Left lobe of liver (tissue), 2 donors: ENCODE results near the gene BEND7. TPM values are rescaled to one million over a fixed set of nuclear protein-coding genes. Genes with fewer than 3 reads are reported as not detected.

Experiments
- ATAC-seq: fragments of 200-7000 bp; cut with Tn5 transposase; one replicate; pipeline ENCODE4 v1.9.1; 2020; ENCODE audit warnings: mild to moderate bottlenecking, moderate library complexity
- DNase-seq: peaks from one replicate; pipeline ENCODE4 v3.0.0-alpha.2; 2020; ENCODE audit warnings: low spot score
- total RNA-seq: library from RNA; stranded (reverse); gene quantifications from one replicate; pipeline ENCODE4 v1.2.1, GENCODE V29; 2021
- donor health status: DM: no; HTN: no; CAD: no; lungs with moderate emphysema.
- donor health status: DM: no; HTN: yes; CAD: no.

The BEND7 gene
- total RNA-seq, 1 donor from 2014 or later, result 14.9 TPM

- ATAC-seq, result no peak
These were observed 133.3 kb downstream of the BEND7 start for GRCh38 chr10:13395540-13395939.

GRCh38 chr10:13393640-13394039, 135.2 kb downstream of the BEND7 start:
- ATAC-seq (no peak), DNase-seq (no peak)

More at GRCh38 chr10:13395540-13395939, 133.3 kb downstream of the BEND7 start:
- no peak for DNase-seq

GRCh38 chr10:13392701-13393100, 136.1 kb downstream of the BEND7 start:
- DNase-seq (no peak), ATAC-seq (no peak)

Other genes starting within 250 kb of the BEND7 start
- 140 TPM for gene PHYH, start 228.9 kb downstream of the BEND7 start, total RNA-seq
- 33.8 TPM for gene SEPHS1, start 180.7 kb downstream of the BEND7 start, total RNA-seq
- 8.8 TPM for gene PRPF18, start 58.0 kb upstream of the BEND7 start, total RNA-seq